Stimulated activated naive CD8-positive, alpha-beta T cell treated with anti-CD3 and anti-CD28 coated beads, Interleukin-15, Interleukin-2, amounts not matched to agents 100 ng/mL and 50 ng/mL, for 24 hours (primary cell): ENCODE data around the gene MAPK1.
"Not testable (repeated sequence)": the region's sequence is repeated elsewhere in the genome, so short reads cannot be mapped to it uniquely, and the experiment has no call there.

Source experiments
- H3K27ac Mint-ChIP-seq: one replicate; pipeline ENCODE4 v1.8.0; 2021; ENCODE audit warnings: mild to moderate bottlenecking, mixed read lengths
- H3K27me3 Mint-ChIP-seq: one replicate; pipeline ENCODE4 v1.8.0; 2021; ENCODE audit warnings: mixed read lengths
- H3K36me3 Mint-ChIP-seq: one replicate; pipeline ENCODE4 v1.8.0; 2021; ENCODE audit warnings: low read depth, mixed read lengths
- H3K4me1 Mint-ChIP-seq: one replicate; pipeline ENCODE4 v1.8.0; 2021; ENCODE audit warnings: low read depth, mixed read lengths
- H3K4me3 Mint-ChIP-seq: one replicate; pipeline ENCODE4 v1.8.0; 2021; ENCODE audit warnings: mild to moderate bottlenecking, mixed read lengths
- H3K9me3 Mint-ChIP-seq: one replicate; pipeline ENCODE4 v1.8.0; 2021; ENCODE audit warnings: mixed read lengths

The MAPK1 gene

GRCh38 chr22:21867528-21868266 lies at the start of gene MAPK1:
Gene MAPK1 (minus strand): TSS chr22:21867645. CDS start chr22:21867440, 205 bp downstream.
- Mint-ChIP-seq H3K4me3 (peak within 1 kb of the TSS; percentile 95), H3K9me3 (peaks cover 4% of the 10 kb centered on the region), H3K27ac (peak within 1 kb of the TSS; percentile 93), H3K4me1 (peaks cover 50% of the 10 kb centered on the region), H3K36me3 (peaks cover 14% of the 10 kb centered on the region), H3K27me3 (no peaks in the 10 kb centered on the region)

DNA sequence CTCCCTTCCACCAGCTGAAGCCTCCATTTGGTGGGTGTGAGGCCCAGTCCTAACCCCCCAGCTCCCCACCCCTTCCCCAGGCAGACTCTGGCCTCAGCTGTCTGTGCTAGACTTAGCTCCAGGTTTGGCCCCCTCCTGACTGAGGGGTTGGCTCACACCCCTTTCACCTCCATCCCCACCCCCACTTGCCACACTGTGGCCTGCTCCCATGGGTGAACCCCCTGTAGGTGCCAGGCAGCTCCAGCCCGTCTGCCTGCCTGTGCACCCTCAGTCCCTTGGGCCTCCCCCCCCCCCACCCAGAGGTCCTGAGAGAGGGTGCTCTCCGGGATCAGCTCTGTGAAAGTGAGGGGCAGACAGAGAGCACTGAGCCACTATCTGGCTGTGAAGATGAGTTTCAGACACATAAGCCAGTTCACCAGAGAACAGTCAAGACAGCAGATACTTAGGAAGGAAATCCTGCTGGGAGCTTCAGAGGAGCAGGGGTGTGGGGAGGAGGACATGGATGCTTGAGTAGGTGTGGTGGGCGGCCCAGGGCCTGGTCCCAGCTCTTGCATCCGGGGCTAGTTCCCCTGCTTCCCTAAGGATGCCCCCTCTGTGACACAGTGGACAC lies 49.0 kb upstream of the MAPK1 start:
- Mint-ChIP-seq H3K4me3 (no peak overlapping the region), H3K27ac (no peak overlapping the region)

GRCh38 chr22:21915624-21916308 lies 48.3 kb upstream of the MAPK1 start:
- H3K27ac Mint-ChIP-seq = no peak overlapping the region
- no peak overlapping the region for H3K4me3 Mint-ChIP-seq

More for the DNA sequence above, 49.0 kb upstream of the MAPK1 start:
- no peaks in the 10 kb centered on the region for H3K4me1 Mint-ChIP-seq
- H3K36me3 Mint-ChIP-seq = no peaks in the 10 kb centered on the region
- H3K27me3 Mint-ChIP-seq = no peaks in the 10 kb centered on the region
- H3K9me3 Mint-ChIP-seq = no peaks in the 10 kb centered on the region

DNA sequence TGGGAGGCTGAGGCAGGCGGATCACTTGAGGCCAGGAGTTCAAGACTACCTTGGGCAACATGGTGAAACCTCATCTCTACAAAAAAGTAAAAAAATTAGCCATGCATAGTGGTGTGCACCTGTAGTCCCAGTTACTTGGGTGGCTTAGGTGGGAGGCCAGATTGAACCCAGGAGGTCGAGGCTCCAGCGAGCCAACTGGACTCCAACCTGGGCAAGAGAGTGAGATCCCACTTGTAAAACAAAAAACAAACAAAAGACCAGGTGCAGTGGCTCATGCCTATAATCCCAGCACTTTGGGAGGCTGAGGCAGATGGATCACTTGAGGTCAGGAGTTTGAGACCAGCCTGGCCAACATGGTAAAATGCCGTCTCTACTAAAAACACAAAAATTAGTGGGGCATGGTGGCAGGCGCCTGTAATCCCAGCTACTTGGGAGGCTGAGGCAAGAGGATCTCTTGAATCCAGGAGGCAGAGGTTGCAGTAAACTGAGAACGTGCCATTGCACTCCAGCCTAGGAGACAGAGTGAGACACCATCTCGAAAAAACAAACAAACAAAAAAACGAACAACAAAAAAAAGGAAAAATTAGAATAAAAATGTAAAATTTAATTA lies 46.7 kb upstream of the MAPK1 start:
- not testable (repeated sequence) for H3K36me3 Mint-ChIP-seq, H3K9me3 Mint-ChIP-seq, H3K4me3 Mint-ChIP-seq, H3K4me1 Mint-ChIP-seq, H3K27ac Mint-ChIP-seq, H3K27me3 Mint-ChIP-seq

More at GRCh38 chr22:21915624-21916308, 48.3 kb upstream of the MAPK1 start:
- H3K9me3 Mint-ChIP-seq = no peaks in the 10 kb centered on the region
- no peaks in the 10 kb centered on the region for H3K27me3 Mint-ChIP-seq
- no peaks in the 10 kb centered on the region for H3K36me3 Mint-ChIP-seq
- no peaks in the 10 kb centered on the region for H3K4me1 Mint-ChIP-seq

- not testable (repeated sequence) for H3K9me3 Mint-ChIP-seq, H3K27me3 Mint-ChIP-seq, H3K27ac Mint-ChIP-seq, H3K4me3 Mint-ChIP-seq, H3K36me3 Mint-ChIP-seq, H3K4me1 Mint-ChIP-seq
These were observed 42.9 kb upstream of the MAPK1 start for GRCh38 chr22:21910367-21910766.

GRCh38 chr22:21909871-21910270 lies 42.4 kb upstream of the MAPK1 start:
- no peaks in the 10 kb centered on the region for H3K9me3 Mint-ChIP-seq
- H3K36me3 Mint-ChIP-seq = no peaks in the 10 kb centered on the region
- no peaks in the 10 kb centered on the region for H3K4me1 Mint-ChIP-seq
- H3K4me3 Mint-ChIP-seq = no peak overlapping the region
- no peak overlapping the region for H3K27ac Mint-ChIP-seq
- H3K27me3 Mint-ChIP-seq = no peaks in the 10 kb centered on the region

GRCh38 chr22:21907638-21908522 lies 40.4 kb upstream of the MAPK1 start:
- Mint-ChIP-seq H3K36me3 (peaks cover 7% of the 10 kb centered on the region), H3K9me3 (no peaks in the 10 kb centered on the region), H3K27ac (no peak overlapping the region), H3K4me3 (no peak overlapping the region), H3K27me3 (no peaks in the 10 kb centered on the region), H3K4me1 (no peaks in the 10 kb centered on the region)

DNA sequence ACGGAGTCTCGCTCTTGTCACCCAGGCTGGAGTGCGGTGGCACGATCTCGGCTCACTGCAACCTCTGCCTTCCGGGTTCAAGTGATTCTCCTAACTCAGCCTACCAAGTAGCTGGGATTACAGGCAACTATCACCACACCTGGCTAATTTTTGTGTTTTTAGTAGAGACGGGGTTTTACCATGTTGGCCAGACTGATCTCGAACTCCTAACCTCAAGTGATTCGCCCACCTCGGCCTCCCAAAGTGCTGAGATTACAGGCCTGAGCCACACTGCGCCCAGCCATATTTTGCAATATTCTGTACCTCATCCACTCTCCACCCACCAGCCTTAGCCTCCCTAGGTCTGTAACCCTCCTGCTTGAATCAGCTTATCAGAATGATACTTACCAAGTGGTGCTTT lies 37.8 kb upstream of the MAPK1 start:
- not testable (repeated sequence) for H3K36me3 Mint-ChIP-seq, H3K27ac Mint-ChIP-seq, H3K4me3 Mint-ChIP-seq, H3K9me3 Mint-ChIP-seq, H3K4me1 Mint-ChIP-seq, H3K27me3 Mint-ChIP-seq

GRCh38 chr22:21904250-21904789 lies 36.9 kb upstream of the MAPK1 start:
- peaks cover 3% of the 10 kb centered on the region for H3K27me3 Mint-ChIP-seq
- no peak overlapping the region for H3K27ac Mint-ChIP-seq

GRCh38 chr22:21903283-21903682 lies 35.8 kb upstream of the MAPK1 start:
- no peak overlapping the region for H3K27ac Mint-ChIP-seq
- H3K9me3 Mint-ChIP-seq = no peaks in the 10 kb centered on the region
- no peaks in the 10 kb centered on the region for H3K4me1 Mint-ChIP-seq
- H3K4me3 Mint-ChIP-seq = no peak overlapping the region
- peaks cover 7% of the 10 kb centered on the region for H3K36me3 Mint-ChIP-seq
- H3K27me3 Mint-ChIP-seq = peaks cover 3% of the 10 kb centered on the region

More at GRCh38 chr22:21904250-21904789, 36.9 kb upstream of the MAPK1 start:
- H3K9me3 Mint-ChIP-seq = no peaks in the 10 kb centered on the region
- no peaks in the 10 kb centered on the region for H3K4me1 Mint-ChIP-seq
- H3K36me3 Mint-ChIP-seq = peaks cover 7% of the 10 kb centered on the region
- H3K4me3 Mint-ChIP-seq = no peak overlapping the region

GRCh38 chr22:21902296-21903087 lies 35.0 kb upstream of the MAPK1 start:
- Mint-ChIP-seq H3K27me3 (peaks cover 3% of the 10 kb centered on the region), H3K4me1 (no peaks in the 10 kb centered on the region), H3K36me3 (peaks cover 7% of the 10 kb centered on the region), H3K4me3 (no peak overlapping the region), H3K9me3 (no peaks in the 10 kb centered on the region), H3K27ac (no peak overlapping the region)

DNA sequence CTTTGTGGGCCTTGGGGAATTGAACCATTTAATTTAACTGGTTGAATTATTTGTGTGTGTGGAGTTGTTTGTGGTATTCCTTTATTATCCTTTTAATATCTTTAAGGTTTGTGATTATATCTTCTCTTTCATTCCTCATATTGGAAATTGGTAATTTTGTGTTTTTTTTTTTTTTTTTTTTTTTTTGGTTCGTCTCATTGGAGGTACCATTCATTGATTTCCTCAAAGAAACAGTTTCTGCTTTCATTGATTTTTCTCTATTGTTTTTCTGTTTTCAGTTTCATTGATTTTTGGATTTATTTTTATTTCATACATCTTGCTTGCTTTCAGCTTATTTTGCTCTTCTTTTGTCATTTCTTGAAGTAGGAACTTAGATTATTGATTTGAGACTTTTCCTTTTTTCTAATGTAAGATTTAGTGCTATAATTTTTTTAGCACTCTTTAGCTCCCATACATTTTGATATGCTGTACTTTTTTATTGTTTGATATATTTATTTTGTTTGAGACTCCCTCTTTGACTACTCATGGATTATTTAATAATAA lies 31.0 kb upstream of the MAPK1 start:
- Mint-ChIP-seq H3K4me3 (no peak overlapping the region), H3K36me3 (no peaks in the 10 kb centered on the region), H3K27ac (no peak overlapping the region), H3K9me3 (no peaks in the 10 kb centered on the region), H3K27me3 (peaks cover 3% of the 10 kb centered on the region), H3K4me1 (no peaks in the 10 kb centered on the region)

GRCh38 chr22:21896951-21897513 lies 29.6 kb upstream of the MAPK1 start:
- H3K4me1 Mint-ChIP-seq = no peaks in the 10 kb centered on the region

More at GRCh38 chr22:21896951-21897513, 29.6 kb upstream of the MAPK1 start:
- H3K9me3 Mint-ChIP-seq = no peaks in the 10 kb centered on the region
- no peak overlapping the region for H3K27ac Mint-ChIP-seq
- peaks cover 3% of the 10 kb centered on the region for H3K27me3 Mint-ChIP-seq
- H3K36me3 Mint-ChIP-seq = no peaks in the 10 kb centered on the region
- H3K4me3 Mint-ChIP-seq = no peak overlapping the region
